Cerebellar cortex (tissue), 1 donor: ENCODE measurements around the gene ASIC2.

Source experiments
- DNase-seq: peaks from one replicate; pipeline ENCODE4 v3.0.0-alpha.2; 2015; ENCODE audit warnings: low spot score

Gene ASIC2

DNA sequence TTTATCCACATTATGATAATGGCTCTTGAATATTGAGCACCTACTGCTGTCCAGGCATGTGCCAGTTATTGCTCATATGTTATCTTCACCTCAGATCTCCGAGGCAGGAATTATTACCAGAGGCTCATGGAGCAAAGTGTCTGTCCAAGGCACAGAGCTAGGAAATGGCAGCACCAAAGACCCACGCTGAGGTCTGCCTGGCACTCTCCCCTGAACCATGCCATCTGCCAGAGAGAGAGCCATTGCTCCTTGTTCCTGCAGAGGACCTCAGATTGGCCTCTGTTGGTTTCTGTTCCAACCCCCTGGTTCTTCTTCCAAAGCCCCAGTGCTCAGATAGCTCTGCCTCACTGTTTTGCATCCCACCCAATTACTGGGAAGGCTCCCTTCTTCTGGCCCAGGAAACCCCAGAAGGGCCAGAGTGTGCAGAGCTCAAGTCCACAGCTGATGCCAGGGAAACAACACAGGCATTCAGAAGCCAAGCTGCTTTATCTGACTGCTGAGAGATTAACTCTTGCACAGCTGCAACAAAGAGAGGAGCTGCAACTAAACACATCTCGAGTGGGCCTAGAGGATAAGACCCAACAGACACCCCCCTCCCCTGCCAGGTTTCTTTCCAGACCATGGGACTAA is 5.9 kb downstream of the ASIC2 start:
- peak; percentile 83 for DNase-seq

DNA sequence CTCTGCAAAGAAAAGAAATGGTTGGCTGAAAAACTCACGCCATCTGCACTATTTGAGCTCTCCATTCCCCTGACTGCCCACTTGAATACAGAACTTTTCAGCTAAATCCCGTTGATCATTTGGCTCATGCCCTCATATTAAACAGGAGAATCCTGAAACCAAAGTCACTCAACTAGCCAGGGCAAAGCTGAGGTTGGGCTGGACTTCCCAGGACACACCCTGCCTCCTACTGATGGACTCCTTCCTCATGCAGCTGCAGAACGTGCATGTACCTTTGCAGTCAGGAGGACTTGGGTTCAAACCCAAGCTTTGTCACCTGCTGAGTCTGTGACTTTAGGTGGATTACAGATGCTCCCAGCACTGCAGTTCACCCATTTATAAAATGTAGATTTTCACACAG is 7.7 kb downstream of the ASIC2 start:
- no peak for DNase-seq

DNA sequence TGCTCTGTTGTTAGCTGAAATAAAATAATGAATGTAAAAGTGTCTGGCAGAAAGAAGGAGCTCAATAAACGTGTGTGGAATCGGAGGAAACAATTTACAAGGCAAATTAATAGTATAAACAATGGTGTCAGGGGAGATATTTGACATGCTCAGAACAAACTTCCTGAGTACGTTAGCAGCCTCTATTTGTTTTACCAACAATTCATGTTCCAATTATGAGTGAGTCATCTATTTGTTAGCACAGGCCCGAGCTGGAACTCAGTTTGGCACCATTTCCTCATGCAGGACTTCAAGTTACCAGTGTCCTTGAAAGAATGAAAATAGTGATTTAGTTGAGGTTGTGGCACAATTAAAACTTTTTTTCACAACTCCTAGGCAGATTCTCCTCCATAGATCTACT is 9.1 kb downstream of the ASIC2 start:
- no peak for DNase-seq

DNA sequence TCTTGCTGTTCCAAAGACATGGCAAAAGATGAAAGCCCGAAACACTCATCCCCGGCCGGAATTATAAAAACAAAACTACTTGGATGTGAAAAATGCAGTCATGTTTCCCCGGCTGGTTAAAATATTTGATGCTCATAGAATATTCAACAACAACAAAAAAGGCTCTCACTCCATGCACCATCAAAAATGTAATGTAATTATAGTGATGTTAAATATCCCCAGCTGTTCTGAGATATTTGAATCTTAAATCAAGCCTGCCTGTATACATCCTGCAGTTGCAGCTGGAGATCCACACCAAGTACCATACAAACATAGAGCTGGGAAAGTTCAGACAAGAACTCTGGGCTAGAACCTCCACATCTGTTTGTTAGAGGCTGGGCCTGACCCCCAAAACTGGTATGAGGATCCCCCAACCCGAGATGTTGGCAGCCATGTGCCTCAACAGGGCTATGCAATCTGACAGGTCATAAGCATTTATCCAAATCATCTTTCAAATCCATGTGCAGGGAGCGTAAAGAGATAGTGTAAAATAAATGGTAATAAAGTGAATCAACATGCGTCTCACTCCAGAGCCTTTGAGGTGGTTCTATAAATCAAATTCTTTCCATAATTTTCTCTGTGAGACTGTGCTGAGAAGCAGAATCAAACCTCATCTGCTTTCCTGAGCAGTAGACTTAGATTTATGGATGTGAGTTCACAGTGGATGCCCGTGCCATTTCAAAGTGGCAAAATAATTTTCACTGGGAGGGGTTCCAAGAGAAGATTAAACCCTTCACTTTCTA is 12.7 kb downstream of the ASIC2 start:
- DNase-seq: no peak

DNA sequence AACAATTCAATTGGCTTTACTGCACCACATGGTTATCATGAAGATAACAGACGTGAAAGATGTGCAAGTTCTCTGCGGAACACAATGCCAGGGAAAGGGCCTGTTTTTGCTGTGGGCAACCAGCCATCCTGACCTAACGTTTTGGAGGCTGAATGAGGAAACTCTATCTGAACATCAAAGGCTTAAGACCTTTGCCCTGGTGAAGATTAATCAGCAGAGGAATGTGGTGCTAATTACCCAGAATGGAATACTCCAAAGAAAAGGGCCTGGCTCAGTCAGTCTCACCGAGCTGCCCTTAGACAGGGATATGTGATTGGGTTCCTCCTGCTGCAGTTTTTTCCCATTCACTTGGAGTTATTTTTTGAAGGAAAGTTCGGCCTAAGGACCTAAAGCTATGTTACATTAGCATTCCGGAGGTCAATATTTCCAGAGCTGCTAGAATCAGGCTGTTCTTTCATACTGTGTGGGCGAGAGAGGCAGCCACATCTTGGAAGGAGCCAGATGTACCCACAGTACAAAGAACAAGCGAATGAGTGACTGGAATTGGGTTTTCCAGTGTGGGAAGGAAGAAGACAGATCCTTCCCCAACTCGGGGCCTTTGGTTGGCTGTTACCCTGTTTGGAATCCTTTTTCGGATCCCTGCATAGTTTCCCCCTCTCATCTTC is 15.5 kb downstream of the ASIC2 start:
- DNase-seq: no peak

DNA sequence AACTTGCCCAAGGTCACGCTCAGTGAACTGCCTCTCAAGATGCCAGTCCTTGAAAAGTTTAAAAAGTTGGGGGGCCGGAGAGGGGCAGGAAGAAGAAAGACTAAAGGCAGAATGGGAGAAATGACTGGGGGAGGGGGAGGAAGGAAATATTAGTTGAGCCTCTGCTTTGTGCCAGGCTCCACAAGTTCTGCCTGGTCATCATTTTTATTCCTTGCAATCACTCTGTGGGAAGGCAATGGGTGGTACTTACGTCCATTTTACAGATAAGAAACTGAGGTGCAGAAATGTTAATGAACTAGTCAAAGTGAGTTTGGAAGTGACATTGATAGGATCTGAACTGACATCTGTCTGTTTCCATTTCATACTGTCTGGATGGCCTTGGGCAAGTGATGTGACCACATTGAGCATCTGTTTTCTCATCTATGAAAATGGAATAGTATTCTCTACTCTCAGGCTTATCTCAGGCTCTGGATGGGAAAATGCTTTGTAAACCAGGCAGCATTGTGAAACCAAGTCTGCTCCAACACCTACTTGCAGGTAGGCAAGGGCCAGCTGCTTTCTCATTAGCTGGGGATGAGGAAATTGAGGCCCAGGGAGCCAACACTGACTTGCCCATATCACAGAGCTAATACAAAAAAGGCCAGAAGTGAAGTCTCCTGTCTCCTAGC is 19.2 kb downstream of the ASIC2 start:
- DNase-seq: no peak

DNA sequence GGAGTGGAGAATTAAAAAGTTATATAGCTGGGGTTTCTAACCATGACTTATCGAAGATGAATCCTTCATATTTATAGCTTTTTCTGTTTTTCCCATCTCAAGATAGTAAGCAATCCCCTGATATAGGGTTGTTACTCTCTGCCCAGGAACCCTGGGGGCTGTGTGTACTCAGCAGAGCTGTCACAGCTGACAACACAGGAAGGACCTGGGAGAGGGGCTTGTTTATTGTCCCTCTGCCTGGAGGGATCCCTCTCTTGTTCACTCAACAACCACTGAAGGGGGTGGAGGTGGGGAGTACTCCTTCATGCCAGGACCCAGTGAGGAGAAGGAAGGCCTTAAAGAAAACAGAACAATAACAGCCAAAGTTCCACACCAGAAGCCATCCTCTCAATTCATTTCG is 19.8 kb downstream of the ASIC2 start:
- no peak for DNase-seq

DNA sequence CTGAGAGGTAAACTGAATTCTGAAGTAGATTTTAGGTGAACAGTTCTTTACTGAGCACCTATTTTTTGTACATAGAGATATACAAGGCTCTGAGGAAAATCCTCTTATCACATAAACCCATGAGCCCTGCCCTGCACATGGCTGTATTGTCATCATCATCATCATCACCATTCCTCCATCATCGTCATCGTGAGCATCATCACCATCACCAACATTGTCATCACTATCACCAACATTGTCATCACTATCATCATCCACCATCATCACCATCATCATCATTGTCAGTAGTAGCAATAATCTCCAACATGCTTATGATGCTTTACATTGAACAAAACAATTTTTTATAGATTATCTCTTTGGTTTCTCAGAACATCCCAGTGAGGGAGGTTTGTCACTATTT is 20.7 kb downstream of the ASIC2 start:
- no peak for DNase-seq

DNA sequence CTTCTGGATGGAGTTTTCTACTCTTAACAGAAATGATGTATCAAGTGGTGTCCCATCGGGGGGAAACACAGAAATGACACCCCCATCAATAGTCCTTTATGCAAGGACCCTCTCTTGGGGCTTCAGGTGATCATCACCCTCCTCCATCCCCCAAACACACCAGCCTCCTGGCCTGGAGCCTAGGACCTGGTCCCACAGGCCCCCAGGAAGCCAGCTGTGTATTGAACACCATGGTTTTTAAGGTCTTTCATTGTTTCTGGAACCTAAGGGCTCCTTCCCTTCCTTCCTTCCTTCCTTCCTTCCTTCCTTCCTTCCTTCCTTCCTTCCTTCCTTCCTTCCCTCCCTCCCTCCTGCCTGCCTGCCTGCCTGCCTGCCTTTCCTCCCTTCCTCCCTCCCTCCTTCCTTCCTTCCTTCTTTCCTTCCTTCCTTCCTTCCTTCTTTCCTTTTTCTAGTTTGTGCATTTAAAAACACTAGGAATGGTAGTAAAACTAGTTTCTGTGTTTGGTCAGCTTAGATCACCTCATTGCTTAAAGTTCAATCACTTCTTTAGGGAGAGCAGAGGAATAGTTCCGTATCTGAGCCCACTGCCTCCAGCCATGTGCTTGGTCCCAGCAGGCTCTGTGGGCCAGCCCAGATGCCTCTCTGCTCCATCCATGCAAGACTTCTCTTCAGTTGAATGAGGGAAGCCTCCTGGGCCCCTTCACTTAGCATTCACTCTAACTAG is 23.6 kb downstream of the ASIC2 start:
- DNase-seq: no peak

DNA sequence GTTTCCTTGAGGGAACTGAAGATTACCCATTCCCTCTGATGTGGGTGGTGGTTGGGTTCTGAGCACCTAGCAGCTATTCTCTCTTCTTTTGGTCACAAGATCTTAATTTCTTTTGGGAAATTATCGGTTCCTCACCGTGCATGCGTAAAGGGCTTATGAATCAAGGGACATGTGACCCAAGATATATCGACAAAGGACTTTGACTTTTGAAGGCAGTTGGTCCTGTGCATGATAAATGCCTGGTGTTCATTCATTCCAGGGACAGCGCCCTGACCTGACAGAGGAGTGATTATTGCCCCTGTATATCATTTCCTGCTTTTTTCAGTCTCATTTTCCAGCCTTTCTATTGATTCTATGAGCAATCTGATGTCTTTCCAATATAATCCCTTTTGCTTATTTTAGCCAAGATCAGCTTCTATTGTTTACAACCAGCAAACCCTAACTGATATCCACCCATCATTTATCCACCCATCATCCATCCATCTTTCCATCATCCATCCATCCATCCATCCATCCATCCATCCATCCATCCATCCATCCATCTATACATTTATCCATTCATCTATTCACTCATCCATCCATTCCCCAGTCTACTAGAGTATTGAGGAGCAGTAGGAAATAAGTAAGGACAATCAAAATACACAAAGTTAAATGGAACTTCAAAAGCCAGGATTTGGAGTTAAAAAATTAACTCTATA is 25.1 kb downstream of the ASIC2 start:
- no peak for DNase-seq

DNA sequence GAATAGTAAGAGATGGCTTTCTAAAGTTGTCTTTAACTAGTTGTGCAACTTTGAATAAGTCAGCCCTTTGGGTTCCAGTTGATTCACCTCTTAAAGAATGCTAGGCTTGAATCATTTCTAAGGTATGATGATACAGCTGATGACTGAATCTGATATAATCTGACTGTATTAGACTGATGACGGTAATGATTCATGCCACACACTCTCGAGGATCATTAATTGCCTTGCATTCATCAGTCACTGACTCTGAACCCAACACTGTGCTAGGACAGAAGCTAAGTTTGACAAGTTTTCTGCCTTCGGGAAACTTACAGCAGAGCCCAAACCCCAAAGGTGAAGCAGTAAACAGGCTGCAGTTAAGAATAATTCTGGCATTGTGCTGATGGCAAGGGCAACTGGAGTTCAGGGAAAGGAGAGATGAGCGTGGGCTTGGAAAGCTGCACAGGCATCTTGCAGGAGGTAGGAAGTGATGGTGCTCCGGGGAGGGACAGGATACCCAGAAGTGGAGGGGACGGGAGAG is 25.8 kb downstream of the ASIC2 start:
- DNase-seq: no peak

DNA sequence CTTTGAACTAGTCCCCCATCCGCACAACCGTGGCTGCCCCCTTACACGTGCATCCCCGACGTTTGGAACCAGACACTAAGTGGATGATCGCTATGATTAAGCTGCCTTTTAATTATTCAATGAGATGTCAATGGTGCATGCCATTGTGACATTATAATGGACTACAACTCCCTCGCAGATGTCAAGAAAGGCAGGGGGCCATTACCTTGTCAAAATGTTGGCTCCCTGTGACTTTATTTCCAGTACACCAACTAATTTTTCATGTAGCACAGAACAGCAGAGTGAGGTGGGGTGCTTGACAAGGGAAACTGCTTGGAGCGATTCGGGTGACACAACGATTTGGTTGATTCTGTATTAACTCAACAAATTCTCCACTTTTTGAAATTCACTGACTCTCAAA is 26.5 kb downstream of the ASIC2 start:
- DNase-seq: no peak

DNA sequence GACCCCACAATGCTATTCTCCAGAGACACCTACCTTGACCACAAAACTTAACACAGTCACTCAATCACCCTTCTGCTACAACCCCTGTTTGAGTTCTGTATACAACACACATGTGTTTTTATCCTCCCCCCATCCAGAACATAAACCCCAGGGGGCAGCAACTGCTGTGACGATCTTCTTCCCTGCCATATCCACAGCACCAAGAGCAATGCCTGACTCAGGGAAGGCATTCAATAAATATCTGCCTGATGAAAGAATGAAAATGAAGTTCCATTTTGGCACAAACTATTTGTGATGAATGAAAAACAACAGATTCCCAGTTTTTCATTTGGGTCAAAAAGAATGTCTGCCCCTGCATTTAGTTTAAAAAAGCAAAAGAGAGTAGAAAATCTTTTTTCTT is 27.0 kb downstream of the ASIC2 start:
- DNase-seq: no peak

DNA sequence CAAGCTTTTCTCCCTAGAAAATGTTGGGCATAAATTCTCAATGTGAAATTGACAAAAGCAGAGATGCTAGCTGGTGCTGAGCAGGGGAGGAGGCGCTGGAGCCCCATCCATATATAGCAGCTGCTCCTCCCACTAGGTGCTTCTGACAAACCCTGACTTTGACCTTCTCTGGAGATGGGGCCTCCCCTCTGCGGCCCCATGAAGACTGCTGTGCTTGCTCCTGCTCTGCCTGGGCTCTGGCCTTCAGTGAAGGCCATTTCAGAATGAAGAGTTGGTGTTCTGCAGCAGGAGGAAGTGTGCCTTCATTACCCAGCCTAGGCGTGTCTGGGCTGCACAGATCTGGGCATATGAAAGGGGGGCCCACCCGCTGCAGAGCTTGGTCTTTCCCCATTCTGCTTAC is 29.7 kb downstream of the ASIC2 start:
- DNase-seq: no peak

DNA sequence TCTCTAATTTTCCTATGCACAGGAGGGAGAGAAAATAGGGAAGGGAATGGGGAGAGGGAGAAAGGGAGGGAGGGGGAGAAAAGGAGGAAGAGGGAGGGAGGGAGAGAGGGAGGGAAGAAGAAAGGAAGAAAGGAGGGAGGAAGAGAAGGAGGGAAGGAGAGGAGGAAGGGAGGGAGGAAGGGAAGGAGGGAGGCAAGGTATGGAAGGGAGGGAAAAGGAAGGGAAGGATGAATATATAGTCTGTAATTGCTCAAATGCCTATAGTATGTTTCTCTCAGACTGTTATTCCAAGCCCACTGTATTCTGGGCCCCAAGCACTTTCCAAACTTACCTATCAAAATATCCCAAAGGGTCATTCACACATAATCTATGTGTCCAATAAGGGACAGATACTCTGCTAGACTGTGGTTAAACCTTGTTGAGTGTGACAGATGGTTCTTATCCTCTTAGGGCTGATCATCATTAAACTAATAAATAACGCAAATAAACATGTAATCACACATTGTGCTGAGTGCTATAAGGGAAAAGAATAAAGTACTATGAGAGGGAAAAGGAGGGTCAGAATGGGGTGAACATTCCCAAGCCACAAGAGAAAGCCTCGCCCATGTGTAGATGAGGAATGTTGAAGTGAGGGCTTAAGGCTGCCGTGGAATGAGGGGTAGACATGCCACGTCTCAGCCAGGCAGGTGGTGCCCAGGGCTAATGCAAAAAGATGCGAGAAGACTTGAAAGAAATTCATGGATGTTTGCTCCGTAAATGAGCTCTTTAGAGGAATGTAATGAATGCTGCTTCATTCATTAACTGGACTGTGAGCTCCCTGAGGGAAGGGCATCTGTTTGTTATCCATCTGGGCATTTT is 30.6 kb downstream of the ASIC2 start:
- no peak for DNase-seq

DNA sequence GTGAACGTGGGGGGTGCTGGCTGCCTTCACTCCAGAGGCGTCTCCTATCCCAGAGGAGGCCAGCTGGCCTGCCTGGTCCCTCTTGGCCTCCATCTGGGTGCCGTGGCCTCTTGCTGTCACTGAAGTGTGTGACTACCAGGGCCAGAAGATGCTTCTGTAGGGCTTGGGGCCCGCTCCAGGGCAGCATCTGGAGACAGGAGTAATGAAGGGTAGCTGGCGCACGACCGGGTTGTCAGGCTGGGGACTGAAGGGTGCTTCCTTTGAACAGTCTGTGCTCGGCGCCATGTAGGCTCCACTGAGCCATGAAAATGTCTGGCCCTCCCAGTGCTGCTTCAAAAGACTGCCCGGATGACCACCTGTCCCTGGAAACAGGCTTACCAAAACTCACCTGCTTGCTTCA is 31.3 kb downstream of the ASIC2 start:
- peak; percentile 30 for DNase-seq

DNA sequence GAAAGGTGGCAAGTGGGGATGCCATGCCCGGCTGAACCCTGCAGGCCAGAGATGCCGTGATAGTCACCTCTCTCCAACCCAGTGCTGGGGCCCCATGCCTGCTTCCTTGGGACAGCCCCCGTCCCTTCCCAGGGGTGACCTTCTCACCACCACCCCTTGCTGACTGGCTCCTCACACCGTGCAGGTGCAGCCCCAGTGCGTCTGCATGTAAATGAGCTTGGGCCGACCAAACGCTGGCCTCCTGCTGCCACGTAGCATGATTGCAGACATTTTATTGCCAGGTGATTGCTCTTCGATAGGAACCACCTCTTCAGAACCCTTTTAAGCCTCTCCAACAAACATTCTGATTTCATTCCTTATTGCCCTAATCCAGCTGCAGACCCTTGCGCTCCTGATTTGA is 32.5 kb downstream of the ASIC2 start:
- DNase-seq: no peak

DNA sequence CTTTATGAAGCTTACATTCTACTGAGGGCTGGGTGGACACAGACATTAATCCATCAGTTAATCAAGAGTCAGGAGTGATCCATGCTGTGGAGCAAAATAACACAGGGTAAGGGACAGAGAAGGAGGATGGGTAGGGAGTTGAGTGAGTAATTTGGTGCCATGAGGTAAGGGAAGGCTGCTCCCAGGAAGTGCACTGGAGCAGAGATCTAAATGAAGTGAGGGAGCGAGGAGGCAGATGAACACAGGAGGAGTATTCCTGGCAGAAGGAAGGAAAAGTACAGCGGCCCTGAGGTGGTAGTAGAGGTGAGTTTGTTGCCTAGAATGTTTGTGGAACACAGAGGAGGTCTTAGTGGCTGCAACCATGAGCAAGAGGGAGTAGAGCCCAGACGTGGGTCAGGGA is 34.8 kb downstream of the ASIC2 start:
- DNase-seq: no peak

DNA sequence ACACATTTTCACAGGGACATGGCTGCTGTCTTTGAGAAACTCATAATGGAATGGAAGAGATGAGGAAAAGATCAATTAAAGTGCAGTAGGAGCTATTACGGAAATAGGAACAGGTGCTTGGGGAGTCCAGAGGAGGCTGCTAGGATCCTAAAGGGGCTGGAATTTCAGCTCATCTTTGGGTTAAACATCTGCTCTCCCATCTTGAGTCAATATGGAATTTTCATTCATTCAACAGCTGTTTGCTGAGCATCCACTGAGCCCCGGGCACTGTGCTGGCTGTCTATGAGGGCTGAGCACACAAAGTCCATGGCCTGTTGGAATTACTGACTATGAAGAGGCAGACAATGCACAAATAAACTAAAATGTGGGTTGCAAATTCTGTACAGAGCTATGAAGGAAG is 47.9 kb downstream of the ASIC2 start:
- no peak for DNase-seq

DNA sequence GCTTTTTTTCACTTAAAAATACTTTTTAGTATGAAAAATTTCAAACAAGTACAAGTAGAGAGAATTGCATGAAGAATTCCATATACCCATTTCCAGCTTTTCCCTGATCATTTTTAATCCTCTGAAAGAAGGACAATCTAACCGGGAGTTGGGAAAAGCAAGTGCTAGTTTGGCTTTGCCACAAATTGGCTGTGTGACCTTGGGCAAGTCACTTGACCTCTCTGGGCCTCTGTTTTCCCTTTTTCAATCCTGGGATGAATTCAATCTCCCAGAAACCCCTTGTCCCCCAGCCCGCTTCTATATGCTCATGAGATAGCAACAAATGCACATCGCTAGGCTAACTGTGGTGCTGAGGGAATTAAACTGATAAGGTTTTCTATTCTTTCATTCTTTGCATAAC is 49.4 kb downstream of the ASIC2 start:
- no peak for DNase-seq
